Dedifferentiated amniotic fluid mesenchymal stem cell (primary cell): ENCODE measurements around the gene CIT.

Source experiments
- DNase-seq: peaks from one replicate; pipeline ENCODE4 v3.0.0-alpha.2; 2016; ENCODE audit errors: extremely low spot score

Gene CIT

GRCh38 chr12:119645535-119646059 is 231.5 kb downstream of the CIT start:
- no peak for DNase-seq

- no peak for DNase-seq
Observed at GRCh38 chr12:119644930-119645329, 232.2 kb downstream of the CIT start.

GRCh38 chr12:119642986-119643385 is 234.1 kb downstream of the CIT start:
- DNase-seq, result no peak
